ENCODE measurements around the gene ELP5. TPM values are rescaled to one million over a fixed set of nuclear protein-coding genes. Genes with fewer than 3 reads are reported as not detected.

ELP5 gene
- total RNA-seq, 1 experiment from 2014 or later, result 49.6 TPM

- peaks cover 3% of the 10 kb centered on the region; the same call in 1 of the 2 replicates for H3K79me2 ChIP-seq (ENCODE audit: insufficient read depth, low read length)
- Mint-ChIP-seq H3K4me1 (peaks cover 63 to 67% of the 10 kb centered on the region in 2 experiments), H3K9me3 (no peaks in the 10 kb centered on the region), H3K27ac (peak overlapping the region; percentile 71 to 97 (median 96); a peak in 6 of 7 replicates), H3K4me3 (peak overlapping the region; percentile 72 to 91), H3K27me3 (ENCODE audit: low read depth) (no peaks in the 10 kb centered on the region; the same call in none of the 2 replicates), H3K36me3 (ENCODE audit: insufficient read depth in 1 of 3, low read depth in 3 of 3) (peaks cover 0 to 5% (median 3%) of the 10 kb centered on the region in 3 experiments; a peak in 4 of 7 replicates)
- no peak overlapping the region for H2BK20ac ChIP-seq (ENCODE audit: low read depth, low read length, poor library complexity, severe bottlenecking)
- no peak overlapping the region for H3K14ac ChIP-seq (ENCODE audit: insufficient read depth, low read length)
- H2AFZ ChIP-seq (ENCODE audit: low read length), result no peak overlapping the region
- peak; percentile 73 for DNase-seq
- WGBS (ENCODE audit: extremely low coverage, insufficient read length, low lambda C conversion rate), result no CpG with 5 or more reads among the region's 10 CpGs
- no peak overlapping the region for H2BK12ac ChIP-seq (ENCODE audit: insufficient read length, low read depth, low read length)
- H3K56ac ChIP-seq (ENCODE audit: insufficient read length, low read depth, low read length), result no peak overlapping the region
- no peaks in the 10 kb centered on the region for H3K9me3 ChIP-seq (ENCODE audit: control insufficient read depth, low read depth, low read length)
- H3K23me2 ChIP-seq (ENCODE audit: insufficient read length, low read depth, low read length, poor library complexity, severe bottlenecking), result peaks cover 28% of the 10 kb centered on the region
- H2BK5ac ChIP-seq (ENCODE audit: insufficient read length, low read length), result no peak overlapping the region
- no peak overlapping the region for H3K27ac ChIP-seq (ENCODE audit: insufficient read length, low read depth, low read length)
- no peaks in the 10 kb centered on the region for H3K27me3 ChIP-seq (ENCODE audit: insufficient read depth, low read length)
- H4K91ac ChIP-seq (ENCODE audit: insufficient read length, low read depth, low read length), result no peak overlapping the region
- H3K4me2 ChIP-seq (ENCODE audit: insufficient read depth, insufficient read length, low read length), result peak overlapping the region; percentile 87
- no peak overlapping the region for H3K18ac ChIP-seq (ENCODE audit: insufficient read length, low read depth, low read length)
- TF ChIP-seq, protein P1, sequence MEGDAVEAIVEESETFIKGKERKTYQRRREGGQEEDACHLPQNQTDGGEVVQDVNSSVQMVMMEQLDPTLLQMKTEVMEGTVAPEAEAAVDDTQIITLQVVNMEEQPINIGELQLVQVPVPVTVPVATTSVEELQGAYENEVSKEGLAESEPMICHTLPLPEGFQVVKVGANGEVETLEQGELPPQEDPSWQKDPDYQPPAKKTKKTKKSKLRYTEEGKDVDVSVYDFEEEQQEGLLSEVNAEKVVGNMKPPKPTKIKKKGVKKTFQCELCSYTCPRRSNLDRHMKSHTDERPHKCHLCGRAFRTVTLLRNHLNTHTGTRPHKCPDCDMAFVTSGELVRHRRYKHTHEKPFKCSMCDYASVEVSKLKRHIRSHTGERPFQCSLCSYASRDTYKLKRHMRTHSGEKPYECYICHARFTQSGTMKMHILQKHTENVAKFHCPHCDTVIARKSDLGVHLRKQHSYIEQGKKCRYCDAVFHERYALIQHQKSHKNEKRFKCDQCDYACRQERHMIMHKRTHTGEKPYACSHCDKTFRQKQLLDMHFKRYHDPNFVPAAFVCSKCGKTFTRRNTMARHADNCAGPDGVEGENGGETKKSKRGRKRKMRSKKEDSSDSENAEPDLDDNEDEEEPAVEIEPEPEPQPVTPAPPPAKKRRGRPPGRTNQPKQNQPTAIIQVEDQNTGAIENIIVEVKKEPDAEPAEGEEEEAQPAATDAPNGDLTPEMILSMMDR (conservative IDR thresholded peaks at IDR 0.05), result no peak
- H4K8ac ChIP-seq (replicated peaks; ENCODE audit: insufficient read length, low read depth, low read length), result no peak overlapping the region
- peak overlapping the region; percentile 20 for H3K9ac ChIP-seq (ENCODE audit: extremely low read depth, insufficient read length, low read length)
- no peaks in the 10 kb centered on the region for H4K20me1 ChIP-seq (ENCODE audit: control insufficient read depth, insufficient read depth, insufficient read length)
- no peak overlapping the region for H3K23ac ChIP-seq (ENCODE audit: insufficient read length, low read depth, low read length)
- no peak overlapping the region for H2BK15ac ChIP-seq (ENCODE audit: low read depth, low read length)
- no peak overlapping the region for H3K4ac ChIP-seq (ENCODE audit: low read depth, low read length)
- no peak overlapping the region for H3T11ph ChIP-seq (ENCODE audit: low read length)
- H3K4me1 ChIP-seq (ENCODE audit: insufficient read depth, low read length), result peaks cover 3% of the 10 kb centered on the region; the same call in 1 of the 2 replicates
- no peak overlapping the region for H2AK5ac ChIP-seq (ENCODE audit: insufficient read length, low read length)
- peaks cover 2% of the 10 kb centered on the region for H3K79me1 ChIP-seq (ENCODE audit: insufficient read depth, low read depth, low read length, poor library complexity, severe bottlenecking)
- no peak overlapping the region for H2BK120ac ChIP-seq (ENCODE audit: low read depth, low read length, poor library complexity, severe bottlenecking)
- H4K5ac ChIP-seq (ENCODE audit: insufficient read length, low read depth, low read length), result no peak overlapping the region
These were observed 36.3 kb upstream of the ELP5 start for GRCh38 chr17:7215652-7216180.
